ENCODE measurements around the gene HES4. TPM values are rescaled to one million over a fixed set of nuclear protein-coding genes. Genes with fewer than 3 reads are reported as not detected.

Gene HES4
- polyA plus RNA-seq, 1 of the 3 experiments (the other 2 are of a cell fraction), result 4.7 TPM

- TF ChIP-seq ZBTB33 (IDR thresholded peaks at IDR 0.05; ENCODE audit: borderline replicate concordance, low read depth) (no peak), GATA2 (CRISPR knock-in tag; IDR thresholded peaks at IDR 0.05) (no peak), NRF1 (IDR thresholded peaks at IDR 0.05; ENCODE audit: low read depth, low read length) (no peak), SIN3A (IDR thresholded peaks at IDR 0.05; ENCODE audit: borderline replicate concordance, low read depth, low read length) (no peak), USF1 (IDR thresholded peaks at IDR 0.05; ENCODE audit: borderline replicate concordance, low read depth) (no peak), EZH2phosphoT487 (IDR thresholded peaks at IDR 0.05; ENCODE audit: borderline replicate concordance, low read depth) (no peak)
Observed at GRCh38 chr1:1042835-1043234, 42.9 kb upstream of the HES4 start (continued).

- Histone ChIP-seq H3K4me3 (ENCODE audit: low read depth in 2 of 2, low read length in 1 of 2) (no peak overlapping the region), H3K9me2 (no peaks in the 10 kb centered on the region), H3K4me1 (ENCODE audit: control insufficient read depth in 1 of 2, insufficient read depth in 2 of 2, low read depth in 1 of 2, low read length in 1 of 2) (peaks cover 0 to 18% of the 10 kb centered on the region in 2 experiments; a peak in 1 of 4 replicates), H2AFZ (ENCODE audit: low read depth) (no peak overlapping the region), H3K79me2 (ENCODE audit: insufficient read depth) (no peaks in the 10 kb centered on the region), H3F3A (replicated peaks; ENCODE audit: insufficient read depth) (no peaks in the 10 kb centered on the region), H3K9ac (no peak overlapping the region), H3K9me3 (no peaks in the 10 kb centered on the region), H3K27me3 (ENCODE audit: insufficient read depth) (no peaks in the 10 kb centered on the region), H3K36me3 (replicated peaks in 1 of 2; ENCODE audit: control insufficient read depth in 1 of 2, insufficient read depth in 2 of 2, low read length in 1 of 2) (peaks cover 0 to 17% of the 10 kb centered on the region in 2 experiments), H4K20me1 (ENCODE audit: insufficient read depth) (peaks cover 16% of the 10 kb centered on the region), H3K4me2 (no peak overlapping the region), H3K27ac (ENCODE audit: low read depth in 2 of 2, low read length in 1 of 2) (no peak overlapping the region)
- TF ChIP-seq RXRA (IDR thresholded peaks at IDR 0.05; ENCODE audit: borderline replicate concordance, low read depth), result no peak
- TF ChIP-seq POLR2AphosphoS5 (IDR thresholded peaks at IDR 0.05; ENCODE audit: low read depth, low read length), result no peak
- TF ChIP-seq TCF12 (IDR thresholded peaks at IDR 0.05), result no peak
- no peak for TF ChIP-seq TAF1 (IDR thresholded peaks at IDR 0.05; ENCODE audit: borderline replicate concordance, low read depth, low read length)
- TF ChIP-seq GABPA (IDR thresholded peaks at IDR 0.05; ENCODE audit: low read depth), result no peak
- no peak for TF ChIP-seq IRF3 (IDR thresholded peaks at IDR 0.05; ENCODE audit: low read depth, low read length)
- no peak for TF ChIP-seq RCOR1 (IDR thresholded peaks at IDR 0.05; ENCODE audit: low read length)
- TF ChIP-seq YY1 (IDR thresholded peaks at IDR 0.05; ENCODE audit: low read depth), result no peak
- no peak for TF ChIP-seq RAD21 (IDR thresholded peaks at IDR 0.05; ENCODE audit: low read length)
- no peak for TF ChIP-seq CTCF (IDR thresholded peaks at IDR 0.05)
- no peak for TF ChIP-seq ELF1 (IDR thresholded peaks at IDR 0.05)
- TF ChIP-seq EZH2phosphoT487 (IDR thresholded peaks at IDR 0.05; ENCODE audit: borderline replicate concordance, low read depth), result no peak
- TF ChIP-seq JUND (IDR thresholded peaks at IDR 0.05), result no peak
- no peak for TF ChIP-seq USF2 (IDR thresholded peaks at IDR 0.05; ENCODE audit: borderline replicate concordance, low read depth, low read length)
- TF ChIP-seq TEAD4 (IDR thresholded peaks at IDR 0.05; ENCODE audit: borderline replicate concordance, insufficient read depth), result no peak
- no peak for TF ChIP-seq GATA2 (CRISPR knock-in tag; IDR thresholded peaks at IDR 0.05)
- no peak for TF ChIP-seq NRF1 (IDR thresholded peaks at IDR 0.05; ENCODE audit: low read depth, low read length)
- no peak for TF ChIP-seq MAX (IDR thresholded peaks at IDR 0.05; ENCODE audit: low read depth)
- no CpG with 5 or more reads among the region's 25 CpGs for WGBS (ENCODE audit: low lambda C conversion rate)
- DNase-seq, result no peak
- CTCF ChIA-PET, result interaction anchor here (4.4 to 4.5 kb wide), 3 partner anchors 18 to 57 kb away, joined by 38 to 43 read pairs (median 40); no protein-coding TSS in a partner anchor
- POLR2A ChIA-PET, result no interaction called here
Observed at GRCh38 chr1:1041873-1042272, 42.0 kb upstream of the HES4 start.
